Cardiac fibroblast (primary cell): ENCODE results near the gene PHLDB2.
A peak's percentile ranks its signal among the peaks of the same experiment; 100 is the strongest.

ENCODE experiments used
- DNase-seq, 2 donors: peaks; one replicate each; pipeline versions ENCODE4 v3.0.0 to v3.0.0-alpha.2; 2010; ENCODE audit warnings: low read depth in 2 of 2
- H3K4me3 ChIP-seq, 2 donors: replicated peaks in 1 of 2; 1 replicate in 1 of 2; 2 replicates in 1 of 2; pipeline ENCODE4 v1.5.1; 2011; ENCODE audit warnings: low read depth in 2 of 2, low read length in 2 of 2, mild to moderate bottlenecking in 2 of 2, moderate library complexity in 1 of 2
- CTCF ChIP-seq: IDR thresholded peaks from one replicate; pipeline ENCODE4 v1.5.1; 2011; ENCODE audit warnings: low read depth, mild to moderate bottlenecking, low read length, inconsistent platforms

Gene PHLDB2

GRCh38 chr3:111828530-111828929 is 30.5 kb upstream of the PHLDB2 start:
- no peak for DNase-seq
- H3K4me3 ChIP-seq = no peak overlapping the region
- TF ChIP-seq CTCF = no peak

- H3K4me3 ChIP-seq = no peak overlapping the region
- DNase-seq = no peak
- no peak for TF ChIP-seq CTCF
Observed at GRCh38 chr3:111829023-111829422, 30.0 kb upstream of the PHLDB2 start.

GRCh38 chr3:111831840-111832239 is 27.2 kb upstream of the PHLDB2 start:
- no peak overlapping the region for H3K4me3 ChIP-seq
- no peak for TF ChIP-seq CTCF
- peak in 1 of 2 donors; percentile 54 for DNase-seq

GRCh38 chr3:111837112-111837511 is 22.0 kb upstream of the PHLDB2 start:
- TF ChIP-seq CTCF = no peak
- DNase-seq = peak in 1 of 2 donors; percentile 17
- no peak overlapping the region for H3K4me3 ChIP-seq

GRCh38 chr3:111838133-111838532 is 20.9 kb upstream of the PHLDB2 start:
- no peak for DNase-seq
- H3K4me3 ChIP-seq = no peak overlapping the region
- TF ChIP-seq CTCF = no peak

- no peak for TF ChIP-seq CTCF
- peak in 1 of 2 donors; percentile 59 for DNase-seq
- no peak overlapping the region for H3K4me3 ChIP-seq
Observed at GRCh38 chr3:111846039-111846438, 13.0 kb upstream of the PHLDB2 start.

GRCh38 chr3:111846717-111847116 is 12.3 kb upstream of the PHLDB2 start:
- no peak for TF ChIP-seq CTCF
- peak; percentile 91 to 95 for DNase-seq
- H3K4me3 ChIP-seq = no peak overlapping the region
